ENCODE measurements around the gene IGFBPL1. TPM values are rescaled to one million over a fixed set of nuclear protein-coding genes. Genes with fewer than 3 reads are reported as not detected.

Gene IGFBPL1
- total and polyA plus RNA-seq, 2 of the 13 experiments (the other 11 are each of a cell fraction or from before 2014, with no cell fraction given) = 0.24 TPM; not detected in 1

DNA sequence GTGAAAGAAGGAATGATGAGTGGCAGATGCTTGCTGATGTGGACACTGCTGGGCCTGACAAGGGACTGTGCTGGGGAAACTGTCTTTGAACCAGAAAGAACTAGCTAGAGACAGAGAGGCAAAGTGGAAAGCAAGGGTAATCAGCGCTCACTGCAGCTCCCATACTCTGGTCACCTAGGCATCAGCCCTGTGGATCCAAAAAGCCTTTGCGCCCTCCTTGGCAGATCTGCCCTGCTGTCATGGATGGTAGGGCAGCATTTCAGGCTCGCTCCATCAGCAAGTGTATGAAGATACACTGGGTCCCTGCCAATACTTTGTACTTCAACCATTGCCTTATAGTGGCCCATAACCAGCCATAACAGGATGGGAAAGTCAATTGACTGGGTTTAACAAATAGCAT, 38.4 kb downstream of the IGFBPL1 start:
- Histone ChIP-seq H4K20me1 (ENCODE audit: insufficient read depth, low read length) (no peaks in the 10 kb centered on the region), H2AFZ (ENCODE audit: low read length) (peak overlapping the region; percentile 38), H3K9me3 (ENCODE audit: low read length) (peaks cover 6% of the 10 kb centered on the region; the same call in 1 of the 2 replicates), H3K36me3 (replicated peaks in 1 of 2; ENCODE audit: control insufficient read depth in 1 of 2, insufficient read depth in 2 of 2, low read length in 2 of 2) (no peaks in the 10 kb centered on the region), H3K27ac (ENCODE audit: extremely low read length, insufficient read depth, low read length) (peak overlapping the region; percentile 80), H3K79me2 (ENCODE audit: insufficient read depth, low read length) (no peaks in the 10 kb centered on the region), H3K27me3 (ENCODE audit: control insufficient read depth in 1 of 2, insufficient read depth in 2 of 2, low read length in 2 of 2) (no peaks in the 10 kb centered on the region), H3K4me2 (ENCODE audit: low read depth, low read length) (peak overlapping the region; percentile 59), H3K4me1 (ENCODE audit: insufficient read depth, low read length) (peaks cover 100% of the 10 kb centered on the region), H3K4me3 (replicated peaks in 1 of 3; ENCODE audit: insufficient read depth in 1 of 3, low read depth in 2 of 3, low read length in 3 of 3) (peak overlapping the region in 1 of 3 experiments; percentile 17; a peak in 1 of 6 replicates), H3K9ac (ENCODE audit: insufficient read depth, low read depth, low read length) (peak overlapping the region; percentile 56)
- TSS peak; percentile 96 for BruUV-seq (replicated peaks)
- ChIA-PET POLR2A (interaction anchor here (1.3 kb wide), 1 partner anchor 52 kb away, joined by 5 read pairs; no protein-coding TSS in a partner anchor), CTCF (ENCODE audit: low intra/inter-chr PET ratio, low total read pairs) (no interaction called here)
- 89% methylated on average over 3 of the region's 3 CpGs for WGBS (ENCODE audit: low lambda C conversion rate)
- intact Hi-C loops (cut with micrococcal nuclease; ENCODE audit: unreplicated experiment) = no loop called here
- in situ Hi-C loops (cut with HindIII; ENCODE audit: extremely low pct_ligation_motif_present, low pct_unique_long_range_greater_than_20kb) = no loop called here
- FAIRE-seq (no peak), DNase-seq (ENCODE audit: low spot score) (no peak), ATAC-seq (no peak; the same call in 1 of the 3 replicates)
- TF ChIP-seq ZFX (CRISPR knock-in tag; IDR thresholded peaks at IDR 0.05; ENCODE audit: low read depth) = peak; percentile 16; the same call in 1 of the 2 replicates
- no peak for TF ChIP-seq REPIN1 (CRISPR knock-in tag; IDR thresholded peaks at IDR 0.05; ENCODE audit: borderline replicate concordance, low read depth)
- TF ChIP-seq ZNF350 (CRISPR knock-in tag; IDR thresholded peaks at IDR 0.05; ENCODE audit: borderline replicate concordance, low read depth) = peak; percentile 27; the same call in 1 of the 2 replicates
- TF ChIP-seq ZFP36L1 (CRISPR knock-in tag; IDR thresholded peaks at IDR 0.05) = no peak
- no peak for TF ChIP-seq XBP1 (CRISPR knock-in tag; IDR thresholded peaks at IDR 0.05)
- no peak for TF ChIP-seq HMGA1 (CRISPR knock-in tag; conservative IDR thresholded peaks at IDR 0.05)
- TF ChIP-seq ZNF292 (CRISPR knock-in tag; IDR thresholded peaks at IDR 0.05; ENCODE audit: borderline replicate concordance, low read depth) = 0 out of 2 replicates have a peak, but pooled peaks have one; percentile 14
- TF ChIP-seq ZNF720 (CRISPR knock-in tag; IDR thresholded peaks at IDR 0.05) = no peak
- TF ChIP-seq, protein P1, sequence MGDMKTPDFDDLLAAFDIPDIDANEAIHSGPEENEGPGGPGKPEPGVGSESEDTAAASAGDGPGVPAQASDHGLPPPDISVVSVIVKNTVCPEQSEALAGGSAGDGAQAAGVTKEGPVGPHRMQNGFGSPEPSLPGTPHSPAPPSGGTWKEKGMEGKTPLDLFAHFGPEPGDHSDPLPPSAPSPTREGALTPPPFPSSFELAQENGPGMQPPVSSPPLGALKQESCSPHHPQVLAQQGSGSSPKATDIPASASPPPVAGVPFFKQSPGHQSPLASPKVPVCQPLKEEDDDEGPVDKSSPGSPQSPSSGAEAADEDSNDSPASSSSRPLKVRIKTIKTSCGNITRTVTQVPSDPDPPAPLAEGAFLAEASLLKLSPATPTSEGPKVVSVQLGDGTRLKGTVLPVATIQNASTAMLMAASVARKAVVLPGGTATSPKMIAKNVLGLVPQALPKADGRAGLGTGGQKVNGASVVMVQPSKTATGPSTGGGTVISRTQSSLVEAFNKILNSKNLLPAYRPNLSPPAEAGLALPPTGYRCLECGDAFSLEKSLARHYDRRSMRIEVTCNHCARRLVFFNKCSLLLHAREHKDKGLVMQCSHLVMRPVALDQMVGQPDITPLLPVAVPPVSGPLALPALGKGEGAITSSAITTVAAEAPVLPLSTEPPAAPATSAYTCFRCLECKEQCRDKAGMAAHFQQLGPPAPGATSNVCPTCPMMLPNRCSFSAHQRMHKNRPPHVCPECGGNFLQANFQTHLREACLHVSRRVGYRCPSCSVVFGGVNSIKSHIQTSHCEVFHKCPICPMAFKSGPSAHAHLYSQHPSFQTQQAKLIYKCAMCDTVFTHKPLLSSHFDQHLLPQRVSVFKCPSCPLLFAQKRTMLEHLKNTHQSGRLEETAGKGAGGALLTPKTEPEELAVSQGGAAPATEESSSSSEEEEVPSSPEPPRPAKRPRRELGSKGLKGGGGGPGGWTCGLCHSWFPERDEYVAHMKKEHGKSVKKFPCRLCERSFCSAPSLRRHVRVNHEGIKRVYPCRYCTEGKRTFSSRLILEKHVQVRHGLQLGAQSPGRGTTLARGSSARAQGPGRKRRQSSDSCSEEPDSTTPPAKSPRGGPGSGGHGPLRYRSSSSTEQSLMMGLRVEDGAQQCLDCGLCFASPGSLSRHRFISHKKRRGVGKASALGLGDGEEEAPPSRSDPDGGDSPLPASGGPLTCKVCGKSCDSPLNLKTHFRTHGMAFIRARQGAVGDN (CRISPR knock-in tag; IDR thresholded peaks at IDR 0.05) = peak; percentile 22; the same call in 1 of the 2 replicates
- TF ChIP-seq, protein P2, sequence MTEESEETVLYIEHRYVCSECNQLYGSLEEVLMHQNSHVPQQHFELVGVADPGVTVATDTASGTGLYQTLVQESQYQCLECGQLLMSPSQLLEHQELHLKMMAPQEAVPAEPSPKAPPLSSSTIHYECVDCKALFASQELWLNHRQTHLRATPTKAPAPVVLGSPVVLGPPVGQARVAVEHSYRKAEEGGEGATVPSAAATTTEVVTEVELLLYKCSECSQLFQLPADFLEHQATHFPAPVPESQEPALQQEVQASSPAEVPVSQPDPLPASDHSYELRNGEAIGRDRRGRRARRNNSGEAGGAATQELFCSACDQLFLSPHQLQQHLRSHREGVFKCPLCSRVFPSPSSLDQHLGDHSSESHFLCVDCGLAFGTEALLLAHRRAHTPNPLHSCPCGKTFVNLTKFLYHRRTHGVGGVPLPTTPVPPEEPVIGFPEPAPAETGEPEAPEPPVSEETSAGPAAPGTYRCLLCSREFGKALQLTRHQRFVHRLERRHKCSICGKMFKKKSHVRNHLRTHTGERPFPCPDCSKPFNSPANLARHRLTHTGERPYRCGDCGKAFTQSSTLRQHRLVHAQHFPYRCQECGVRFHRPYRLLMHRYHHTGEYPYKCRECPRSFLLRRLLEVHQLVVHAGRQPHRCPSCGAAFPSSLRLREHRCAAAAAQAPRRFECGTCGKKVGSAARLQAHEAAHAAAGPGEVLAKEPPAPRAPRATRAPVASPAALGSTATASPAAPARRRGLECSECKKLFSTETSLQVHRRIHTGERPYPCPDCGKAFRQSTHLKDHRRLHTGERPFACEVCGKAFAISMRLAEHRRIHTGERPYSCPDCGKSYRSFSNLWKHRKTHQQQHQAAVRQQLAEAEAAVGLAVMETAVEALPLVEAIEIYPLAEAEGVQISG (CRISPR knock-in tag; IDR thresholded peaks at IDR 0.05) = peak; percentile 31; the same call in 1 of the 2 replicates
- TF ChIP-seq MAZ (IDR thresholded peaks at IDR 0.05; ENCODE audit: borderline replicate concordance, low read depth, low read length) = no peak
- TF ChIP-seq MAZ (CRISPR knock-in tag; IDR thresholded peaks at IDR 0.05; ENCODE audit: low read depth) = no peak
- 0 out of 2 replicates have a peak, but pooled peaks have one; percentile 13 for TF ChIP-seq ZFP82 (CRISPR knock-in tag; IDR thresholded peaks at IDR 0.05; ENCODE audit: borderline replicate concordance)
- peak; percentile 62; the same call in 1 of the 2 replicates for TF ChIP-seq ZNF749 (CRISPR knock-in tag; IDR thresholded peaks at IDR 0.05; ENCODE audit: borderline replicate concordance)
- no peak for TF ChIP-seq SUZ12 (IDR thresholded peaks at IDR 0.05; ENCODE audit: low read depth, low read length)
- no peak for TF ChIP-seq SAFB2 (CRISPR knock-in tag; IDR thresholded peaks at IDR 0.05; ENCODE audit: borderline replicate concordance, low read depth)
- TF ChIP-seq ZNF572 (CRISPR knock-in tag; IDR thresholded peaks at IDR 0.05) = 0 out of 2 replicates have a peak, but pooled peaks have one; percentile 52
- no peak for TF ChIP-seq PHB2 (IDR thresholded peaks at IDR 0.05; ENCODE audit: partially characterized antibody)

Data from HepG2 (cell line).